Neuronal stem cell (in vitro differentiated cells): ENCODE measurements around the gene NEU4.

Experiments
- DNase-seq: peaks from one replicate; pipeline ENCODE4 v3.0.0-alpha.2; 2013; ENCODE audit warnings: low spot score
- H2AFZ ChIP-seq: one replicate; pipeline ENCODE4 v1.6.1; 2013; ENCODE audit warnings: mild to moderate bottlenecking, low read length, inconsistent platforms
- H2AK5ac ChIP-seq: 2 replicates; pipeline ENCODE4 v1.6.1; 2013; ENCODE audit warnings: low read depth, mild to moderate bottlenecking, inconsistent platforms, low read length, moderate library complexity, mixed read lengths
- H2BK120ac ChIP-seq: 2 replicates; pipeline ENCODE4 v1.6.1; 2013; ENCODE audit warnings: low read depth, mild to moderate bottlenecking, inconsistent platforms, low read length, moderate library complexity, mixed read lengths
- H2BK12ac ChIP-seq: one replicate; pipeline ENCODE4 v1.6.1; 2013; ENCODE audit warnings: low read length, inconsistent platforms
- H2BK15ac ChIP-seq: 2 replicates; pipeline ENCODE4 v1.6.1; 2013; ENCODE audit warnings: mild to moderate bottlenecking, low read length, inconsistent platforms, mixed read lengths
- H2BK5ac ChIP-seq: one replicate; pipeline ENCODE4 v1.6.1; 2013; ENCODE audit warnings: inconsistent platforms, mild to moderate bottlenecking, low read length, moderate library complexity
- H3K14ac ChIP-seq: one replicate; pipeline ENCODE4 v1.6.1; 2013; ENCODE audit warnings: low read length, inconsistent platforms
- H3K18ac ChIP-seq: 2 replicates; pipeline ENCODE4 v1.6.1; 2013; ENCODE audit warnings: low read length, inconsistent platforms
- H3K23ac ChIP-seq: 2 replicates; pipeline ENCODE4 v1.6.1; 2013; ENCODE audit warnings: low read depth, mild to moderate bottlenecking, mixed read lengths, low read length, inconsistent platforms; ENCODE audit not compliant: poor library complexity
- H3K27ac ChIP-seq: replicated peaks from 3 replicates; pipeline ENCODE4 v1.5.1; 2013; ENCODE audit warnings: low read length, inconsistent platforms
- H3K27me3 ChIP-seq, 3 experiments: 2 replicates each; pipeline ENCODE4 v1.6.1; 2013; ENCODE audit warnings: low read length in 3 of 3, mild to moderate bottlenecking in 2 of 3, inconsistent platforms in 1 of 3, low read depth in 1 of 3, mixed read lengths in 1 of 3, moderate library complexity in 1 of 3; ENCODE audit not compliant: control insufficient read depth in 3 of 3, insufficient read depth in 3 of 3
- H3K36me3 ChIP-seq, 2 donors: replicated peaks in 1 of 2; 2 replicates each; pipeline ENCODE4 v1.6.1; 2013; ENCODE audit warnings: low read length in 2 of 2; ENCODE audit not compliant: control insufficient read depth in 2 of 2, insufficient read depth in 2 of 2
- H3K4ac ChIP-seq: 2 replicates; pipeline ENCODE4 v1.6.1; 2013; ENCODE audit warnings: inconsistent platforms, mild to moderate bottlenecking, low read length, moderate library complexity
- H3K4me1 ChIP-seq, 2 donors: 1 replicate in 1 of 2; 2 replicates in 1 of 2; pipeline ENCODE4 v1.6.1; 2013; ENCODE audit warnings: low read length in 2 of 2, low read depth in 1 of 2; ENCODE audit not compliant: control insufficient read depth in 2 of 2, insufficient read depth in 1 of 2
- H3K4me2 ChIP-seq: one replicate; pipeline ENCODE4 v1.6.1; 2013; ENCODE audit warnings: mild to moderate bottlenecking, low read length, inconsistent platforms; ENCODE audit not compliant: insufficient read depth, poor library complexity, severe bottlenecking
- H3K4me3 ChIP-seq, 2 donors: 2 replicates each; pipeline ENCODE4 v1.5.1; 2013; ENCODE audit warnings: low read length in 2 of 2, mild to moderate bottlenecking in 2 of 2, inconsistent platforms in 1 of 2, moderate library complexity in 1 of 2
- H3K79me1 ChIP-seq: one replicate; pipeline ENCODE4 v1.6.1; 2013; ENCODE audit warnings: low read depth, mild to moderate bottlenecking, inconsistent platforms, low read length, moderate library complexity
- H3K9ac ChIP-seq: one replicate; pipeline ENCODE4 v1.6.1; 2013; ENCODE audit warnings: mild to moderate bottlenecking, low read depth, low read length, inconsistent platforms; ENCODE audit not compliant: poor library complexity
- H3K9me3 ChIP-seq, 2 donors: replicated peaks in 1 of 2; 2 replicates each; pipeline versions ENCODE3 to v1.6.1; 2013; ENCODE audit warnings: low read length in 2 of 2, mild to moderate bottlenecking in 2 of 2, inconsistent platforms in 1 of 2, low read depth in 1 of 2, mixed read lengths in 1 of 2, moderate library complexity in 1 of 2; ENCODE audit not compliant: control insufficient read depth in 2 of 2, insufficient read depth in 1 of 2
- H4K8ac ChIP-seq: one replicate; pipeline ENCODE4 v1.6.1; 2013; ENCODE audit warnings: low read depth, mild to moderate bottlenecking, inconsistent platforms, low read length, moderate library complexity
- H4K91ac ChIP-seq: one replicate; pipeline ENCODE4 v1.6.1; 2013; ENCODE audit warnings: low read length, low read depth, mild to moderate bottlenecking, inconsistent platforms; ENCODE audit not compliant: poor library complexity
- WGBS, 2 donors: extraction: QIAGEN DNeasy Blood & Tissue Kit; methylation state at CpG; one replicate each; pipeline ENCODE4 v1.1.7; 2013; ENCODE audit warnings: missing lambda C conversion rate in 2 of 2, mixed read lengths in 1 of 2; ENCODE audit not compliant: insufficient read length in 2 of 2, insufficient replicate concordance in 1 of 2; ENCODE audit errors: extremely low coverage in 2 of 2; 5-methylcytosine and 5-hydroxymethylcytosine counted together

Gene NEU4

DNA sequence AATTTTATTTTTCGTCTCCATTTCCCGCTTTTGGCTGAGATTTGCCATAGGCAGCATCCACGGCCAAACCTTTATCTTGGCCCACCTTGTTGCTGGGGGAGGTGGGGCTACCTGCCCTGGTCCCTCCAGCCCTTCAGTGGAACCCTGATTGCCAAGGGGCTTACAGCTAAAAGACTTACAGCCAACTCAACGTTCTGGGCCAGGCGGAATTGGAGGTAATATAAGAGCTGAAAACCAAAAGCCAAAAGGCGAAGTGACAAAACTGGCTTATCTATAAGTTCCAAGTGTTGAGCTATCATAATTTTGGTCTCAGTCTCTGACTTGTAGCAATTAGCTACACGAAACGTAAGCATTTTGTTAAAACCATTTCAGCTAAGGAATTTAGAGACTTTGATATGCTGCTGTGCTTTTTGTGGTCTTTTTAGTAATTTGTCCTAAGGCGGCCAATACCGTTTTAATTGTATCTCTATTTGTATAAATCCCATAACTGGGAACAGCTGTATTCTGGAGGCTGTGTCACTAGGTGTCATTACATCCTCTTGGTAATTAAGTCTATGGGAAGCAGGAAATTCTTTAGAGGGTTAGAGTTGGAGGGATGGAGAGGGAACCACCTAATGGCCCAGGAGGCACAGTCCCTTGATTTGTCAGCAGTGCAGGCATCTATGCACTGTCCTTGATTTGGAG, 25.7 kb downstream of the NEU4 start:
- Histone ChIP-seq H3K4me2 (no peak overlapping the region), H4K8ac (no peak overlapping the region), H3K9me3 (peaks cover 0 to 9% of the 10 kb centered on the region in 2 donors), H3K79me1 (no peaks in the 10 kb centered on the region), H2BK12ac (no peak overlapping the region), H3K4ac (no peak overlapping the region), H3K23ac (no peak overlapping the region), H2AK5ac (no peak overlapping the region), H2BK120ac (no peak overlapping the region), H2BK15ac (no peak overlapping the region), H3K4me3 (no peak overlapping the region), H3K18ac (no peak overlapping the region), H3K14ac (no peak overlapping the region), H3K27ac (no peak overlapping the region), H3K4me1 (no peaks in the 10 kb centered on the region), H3K9ac (no peak overlapping the region), H4K91ac (no peak overlapping the region), H2AFZ (no peak overlapping the region), H2BK5ac (no peak overlapping the region), H3K36me3 (no peaks in the 10 kb centered on the region), H3K27me3 (peaks cover 0 to 8% (median 0%) of the 10 kb centered on the region in 3 experiments)
- WGBS, 2 donors = no CpG with 5 or more reads among the region's 10 CpGs
- no peak for DNase-seq

DNA sequence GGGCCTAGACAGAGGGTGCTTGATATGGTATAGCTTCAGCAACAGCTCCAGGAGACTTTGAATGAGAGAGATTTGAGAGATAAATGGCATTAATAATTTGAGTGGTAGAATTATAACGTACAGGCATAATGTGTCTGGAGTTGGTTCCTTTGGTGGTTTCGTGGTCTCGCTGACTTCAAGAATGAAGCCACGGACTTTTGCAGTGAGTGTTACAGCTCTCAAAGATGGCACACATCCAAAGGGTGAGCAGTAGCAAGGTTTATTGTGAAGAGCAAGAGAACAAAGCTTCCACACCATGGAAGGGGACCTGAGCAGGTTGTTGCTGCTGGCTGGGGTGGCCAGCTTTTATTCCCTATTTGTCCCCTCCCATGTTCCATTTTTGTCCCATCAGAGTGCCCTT, 26.6 kb downstream of the NEU4 start:
- Histone ChIP-seq H3K36me3 (no peaks in the 10 kb centered on the region), H3K18ac (no peak overlapping the region), H3K23ac (no peak overlapping the region), H2BK120ac (no peak overlapping the region), H3K79me1 (no peaks in the 10 kb centered on the region), H3K4ac (no peak overlapping the region), H3K9ac (no peak overlapping the region), H4K91ac (no peak overlapping the region), H3K14ac (no peak overlapping the region), H4K8ac (no peak overlapping the region), H2BK5ac (no peak overlapping the region), H3K4me1 (no peaks in the 10 kb centered on the region), H2BK15ac (no peak overlapping the region), H3K27ac (no peak overlapping the region), H2AFZ (no peak overlapping the region), H3K4me3 (no peak overlapping the region), H3K9me3 (peaks cover 0 to 9% of the 10 kb centered on the region in 2 donors), H3K27me3 (peaks cover 0 to 8% (median 0%) of the 10 kb centered on the region in 3 experiments), H3K4me2 (no peak overlapping the region), H2AK5ac (no peak overlapping the region), H2BK12ac (no peak overlapping the region)
- DNase-seq = no peak
- WGBS, 2 donors = no CpG with 5 or more reads among the region's 4 CpGs

DNA sequence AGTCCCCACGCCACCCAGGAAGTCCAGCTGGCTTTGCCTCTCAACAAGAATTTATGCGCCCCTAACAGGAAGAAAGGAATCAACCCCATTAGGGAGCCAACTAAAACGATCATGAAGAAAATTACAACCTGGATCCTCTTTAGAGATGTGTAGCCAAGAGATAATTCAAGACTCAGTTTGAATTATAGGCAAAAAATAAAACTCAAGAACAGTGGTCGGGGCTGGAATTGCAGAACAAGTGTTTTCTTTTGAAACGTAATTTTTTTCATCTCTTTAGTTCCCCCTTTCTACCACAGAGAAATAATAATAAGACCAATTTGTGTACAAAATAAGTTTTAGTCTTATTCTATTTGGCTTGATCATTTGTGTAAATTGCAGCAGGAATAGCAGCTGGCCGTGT, 27.3 kb downstream of the NEU4 start:
- no peak overlapping the region for H3K23ac ChIP-seq
- no peak overlapping the region for H2BK120ac ChIP-seq
- peaks cover 0 to 6% of the 10 kb centered on the region in 2 donors for H3K9me3 ChIP-seq
- H4K8ac ChIP-seq = no peak overlapping the region
- H2AK5ac ChIP-seq = no peak overlapping the region
- no peak overlapping the region for H3K4me2 ChIP-seq
- no peak overlapping the region for H2AFZ ChIP-seq
- no peak overlapping the region for H3K27ac ChIP-seq
- H2BK12ac ChIP-seq = no peak overlapping the region
- H3K4me3 ChIP-seq = no peak overlapping the region
- no peak overlapping the region for H3K4ac ChIP-seq
- no peaks in the 10 kb centered on the region for H3K36me3 ChIP-seq
- no peaks in the 10 kb centered on the region for H3K4me1 ChIP-seq
- peaks cover 0 to 8% (median 0%) of the 10 kb centered on the region in 3 experiments for H3K27me3 ChIP-seq
- H3K18ac ChIP-seq = no peak overlapping the region
- H3K79me1 ChIP-seq = no peaks in the 10 kb centered on the region
- no peak for DNase-seq
- H2BK15ac ChIP-seq = no peak overlapping the region
- no peak overlapping the region for H4K91ac ChIP-seq
- no peak overlapping the region for H3K9ac ChIP-seq
- WGBS, 2 donors = no CpG with 5 or more reads among the region's 6 CpGs
- H2BK5ac ChIP-seq = no peak overlapping the region
- H3K14ac ChIP-seq = no peak overlapping the region

DNA sequence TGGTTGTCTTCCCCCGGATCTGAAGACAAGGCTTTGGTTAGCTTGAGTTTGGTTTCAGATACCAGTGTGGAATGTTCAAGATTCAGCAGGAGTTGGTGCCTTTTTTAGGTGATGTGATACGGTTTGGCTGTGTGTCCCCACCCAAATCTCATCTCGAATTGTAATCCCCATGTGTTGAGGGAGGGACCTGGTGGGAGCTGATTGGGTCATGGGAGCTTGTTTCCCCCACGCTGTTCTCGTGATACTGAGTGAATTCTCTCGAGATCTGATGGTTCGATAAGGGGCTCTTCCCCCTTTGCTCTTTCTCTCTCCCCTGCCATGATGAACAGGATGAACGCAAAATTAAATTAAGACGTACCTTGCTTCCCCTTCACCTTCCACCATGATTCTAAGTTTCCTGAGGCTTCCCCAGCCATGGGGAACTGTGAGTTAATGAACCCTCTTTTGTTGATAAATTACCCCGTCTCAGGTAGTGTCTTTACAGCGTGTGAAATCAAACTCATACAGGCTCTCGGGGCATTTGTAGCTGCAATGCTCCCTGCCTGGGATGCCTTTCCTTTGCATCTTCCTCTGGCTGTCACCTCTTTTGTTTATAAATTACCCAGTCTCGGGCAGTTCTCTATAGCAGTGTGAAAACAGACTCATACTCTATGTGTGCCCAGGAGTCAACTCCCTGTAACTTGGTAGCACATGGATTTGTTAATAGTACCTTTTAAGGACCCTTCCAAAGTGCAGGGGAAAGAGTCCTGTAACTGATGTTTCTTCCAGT, 28.4 kb downstream of the NEU4 start:
- Histone ChIP-seq H4K91ac (no peak overlapping the region), H3K27me3 (peaks cover 0 to 8% (median 0%) of the 10 kb centered on the region in 3 experiments), H2BK12ac (no peak overlapping the region), H3K14ac (no peak overlapping the region), H2BK5ac (no peak overlapping the region), H3K27ac (no peak overlapping the region), H2BK120ac (no peak overlapping the region), H3K4me1 (no peaks in the 10 kb centered on the region), H3K36me3 (no peaks in the 10 kb centered on the region), H3K4me3 (no peak overlapping the region), H3K79me1 (no peaks in the 10 kb centered on the region), H3K4ac (no peak overlapping the region), H3K4me2 (no peak overlapping the region), H3K9ac (no peak overlapping the region), H3K23ac (no peak overlapping the region), H2BK15ac (no peak overlapping the region), H2AFZ (no peak overlapping the region), H3K18ac (no peak overlapping the region), H3K9me3 (peaks cover 0 to 4% of the 10 kb centered on the region in 2 donors), H2AK5ac (no peak overlapping the region), H4K8ac (no peak overlapping the region)
- no peak for DNase-seq
- no CpG with 5 or more reads among the region's 13 CpGs for WGBS, 2 donors
